Stimulated activated CD4-positive, alpha-beta T cell treated with anti-CD3 and anti-CD28 coated beads, TNF-alpha, amount 100 ng/mL, for 4 hours (primary cell): Measurements from ENCODE around the gene AXIN2.

Experiments
- DNase-seq, 3 experiments: peaks; one replicate each; pipeline ENCODE4 v3.0.0-alpha.2; 2020; ENCODE audit warnings: low read depth in 3 of 3

Gene AXIN2

GRCh38 chr17:65584604-65585521 lies 23.4 kb upstream of the AXIN2 start:
- DNase-seq: no peak

GRCh38 chr17:65583921-65584603 lies 22.6 kb upstream of the AXIN2 start:
- no peak for DNase-seq

- no peak for DNase-seq
These were observed 15.5 kb upstream of the AXIN2 start for GRCh38 chr17:65576939-65577338.

- DNase-seq: no peak
These were observed 11.8 kb upstream of the AXIN2 start for GRCh38 chr17:65573282-65573602.

GRCh38 chr17:65572581-65573281 lies 11.3 kb upstream of the AXIN2 start:
- no peak for DNase-seq

GRCh38 chr17:65572186-65572580 lies 10.7 kb upstream of the AXIN2 start:
- DNase-seq: no peak

- no peak for DNase-seq
These were observed 7.5 kb upstream of the AXIN2 start for GRCh38 chr17:65568918-65569317.

- DNase-seq: no peak
These were observed 6.1 kb upstream of the AXIN2 start for GRCh38 chr17:65567566-65567965.

GRCh38 chr17:65565559-65565958 lies 4.1 kb upstream of the AXIN2 start:
- no peak for DNase-seq

- no peak for DNase-seq
These were observed 3.3 kb upstream of the AXIN2 start for GRCh38 chr17:65564793-65565192.

- DNase-seq: no peak
These were observed 721 bp upstream of the AXIN2 start for GRCh38 chr17:65562206-65562531.

- peak; percentile 51 to 54 (median 52) for DNase-seq
These were observed 608 bp downstream of the AXIN2 start for GRCh38 chr17:65560628-65561451.

GRCh38 chr17:65559804-65560627 lies 1.4 kb downstream of the AXIN2 start:
- peak in 1 of 3 experiments; percentile 24 for DNase-seq

GRCh38 chr17:65559461-65559803 lies 2.0 kb downstream of the AXIN2 start:
- DNase-seq: no peak

GRCh38 chr17:65558683-65559460 lies 2.6 kb downstream of the AXIN2 start:
- DNase-seq: no peak

GRCh38 chr17:65558311-65558682 lies 3.2 kb downstream of the AXIN2 start:
- DNase-seq: no peak

GRCh38 chr17:65557349-65558310 lies 3.8 kb downstream of the AXIN2 start:
- DNase-seq: no peak

- DNase-seq: no peak
These were observed 4.5 kb downstream of the AXIN2 start for GRCh38 chr17:65556910-65557348.
